ENCODE data around the gene IL27RA.

The IL27RA gene

DNA sequence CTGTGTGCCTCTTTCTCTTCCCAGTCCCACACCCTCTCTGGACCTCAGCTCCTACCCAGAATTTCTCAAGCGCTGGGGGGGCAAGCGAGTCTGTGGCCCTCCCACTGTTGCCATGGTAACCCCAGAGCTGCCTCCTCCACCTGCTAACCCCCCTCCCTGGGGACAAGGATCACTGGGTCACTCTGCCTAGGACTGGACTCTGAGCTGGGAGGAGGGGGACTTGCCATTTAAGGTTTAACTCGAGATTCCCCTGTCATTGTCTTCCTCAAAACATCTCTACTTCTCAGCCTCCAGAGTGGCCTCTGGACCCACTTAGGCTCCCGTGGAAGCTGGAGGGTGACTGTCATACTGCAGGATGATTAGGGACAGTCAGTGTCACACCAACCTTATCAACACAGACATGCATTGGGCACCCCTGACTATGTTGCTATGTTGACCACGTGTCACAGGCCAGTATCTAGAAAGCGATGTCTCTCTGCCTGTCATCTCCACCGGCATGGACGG lies 28.1 kb downstream of the IL27RA start:
- DNase-seq: no peak

DNA sequence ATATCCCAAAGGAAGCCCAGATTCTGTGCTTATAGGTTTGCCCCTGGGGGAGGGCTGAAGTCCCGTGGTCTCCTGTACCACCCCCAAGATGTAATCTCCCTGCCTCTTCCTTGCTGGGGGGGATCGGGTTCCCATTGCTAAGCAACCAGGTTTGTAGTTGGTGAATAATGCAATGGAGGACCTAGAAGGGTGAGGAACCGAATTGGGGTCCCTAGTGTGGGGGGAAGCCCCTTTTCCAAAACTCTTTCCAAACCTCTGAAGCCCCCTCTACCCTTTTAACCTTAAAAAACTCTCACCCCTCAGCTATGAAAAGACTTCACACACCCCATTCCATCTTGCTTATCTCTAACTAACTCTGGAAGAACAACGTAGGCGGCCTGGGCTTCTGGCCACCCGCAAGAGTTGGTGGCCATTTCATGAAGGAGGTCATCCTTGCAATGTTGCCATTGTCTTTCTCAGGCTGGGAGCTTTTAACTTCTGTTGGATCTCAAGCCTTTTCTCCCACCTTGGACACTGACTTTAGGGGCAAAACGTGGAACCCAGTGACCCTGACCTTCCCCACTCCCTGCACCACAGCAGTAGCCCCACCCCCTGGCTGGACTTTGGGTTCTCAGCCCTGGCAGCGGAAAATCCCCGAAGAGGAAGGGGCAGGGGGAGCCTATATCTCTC lies 29.7 kb downstream of the IL27RA start:
- no peak for DNase-seq

DNA sequence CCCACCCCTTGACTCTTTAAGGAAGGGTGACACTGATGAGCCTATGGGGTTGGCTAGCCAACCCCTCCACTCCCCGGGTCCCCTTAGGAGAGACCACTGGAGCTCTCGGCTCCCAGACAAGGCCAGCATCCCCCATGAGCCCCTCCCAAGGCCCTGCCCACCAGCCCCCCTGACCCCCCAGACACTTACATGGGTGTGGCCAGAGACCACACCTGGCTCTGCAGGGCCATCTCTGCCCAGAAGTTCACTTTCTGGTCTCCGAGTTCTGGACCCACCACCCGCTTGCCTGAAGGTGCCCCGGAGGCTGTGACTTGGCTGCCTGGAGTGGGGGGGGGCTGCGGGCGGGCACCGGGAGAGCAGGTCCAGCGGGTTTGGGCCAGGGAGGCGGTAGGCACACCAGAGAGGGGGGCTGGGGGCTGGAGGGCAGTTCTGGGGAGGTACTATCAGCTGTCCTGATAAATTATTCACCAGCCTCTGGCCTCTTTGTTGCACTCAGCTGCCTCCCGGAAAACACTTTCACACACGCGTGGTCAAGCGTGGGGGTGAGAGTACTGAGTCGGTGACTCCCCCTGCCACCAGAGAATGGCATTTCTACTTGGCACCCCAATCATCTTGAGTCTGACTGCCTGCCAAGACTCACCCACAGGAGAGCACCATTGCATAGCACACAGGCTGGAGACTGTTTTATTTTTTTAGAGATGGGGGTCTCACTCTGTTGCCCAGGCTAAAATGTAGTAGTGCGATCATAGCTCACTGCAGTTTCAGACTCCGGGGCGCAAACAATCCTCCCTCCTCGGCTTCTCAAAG lies 30.4 kb downstream of the IL27RA start, which contains the start of gene PALM3:
TSS of gene PALM3 (minus strand) at position 326 of the 807 bp plus-strand sequence. CDS start at position 230, 96 bp downstream.
- no peak for DNase-seq

DNA sequence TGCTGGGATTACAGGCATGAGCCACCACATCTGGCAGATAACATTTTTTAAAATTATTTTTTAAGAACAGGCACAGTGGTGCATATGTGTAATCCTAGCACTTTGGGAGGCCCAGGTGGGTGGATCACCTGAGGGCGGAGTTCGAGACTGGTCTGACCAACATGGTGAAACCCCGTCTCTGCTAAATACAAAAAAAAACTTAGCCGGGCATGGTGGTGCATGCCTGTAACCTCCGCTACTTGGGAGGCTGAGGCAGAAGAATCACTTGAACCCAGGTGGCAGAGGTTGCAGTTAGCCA lies 30.9 kb downstream of the IL27RA start:
- DNase-seq: no peak

DNA sequence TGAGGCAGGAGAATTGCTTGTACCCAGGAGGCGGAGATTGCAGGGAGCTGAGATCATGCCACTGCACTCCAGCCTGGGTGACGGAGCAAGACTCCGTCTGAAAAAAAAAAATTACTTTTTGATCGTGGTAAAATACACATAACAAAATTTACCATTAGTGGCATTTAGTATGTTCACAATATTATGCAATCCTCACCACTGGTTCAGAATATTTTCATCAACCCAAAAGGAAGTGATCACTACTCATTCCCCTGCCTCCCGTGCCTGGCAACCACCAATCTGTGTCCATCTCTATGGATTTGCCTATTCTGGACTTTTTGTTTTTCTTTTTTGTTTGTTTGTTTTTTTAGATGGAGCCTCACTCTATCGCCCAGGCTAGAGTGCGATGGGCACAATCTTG lies 31.5 kb downstream of the IL27RA start:
- DNase-seq: no peak

DNA sequence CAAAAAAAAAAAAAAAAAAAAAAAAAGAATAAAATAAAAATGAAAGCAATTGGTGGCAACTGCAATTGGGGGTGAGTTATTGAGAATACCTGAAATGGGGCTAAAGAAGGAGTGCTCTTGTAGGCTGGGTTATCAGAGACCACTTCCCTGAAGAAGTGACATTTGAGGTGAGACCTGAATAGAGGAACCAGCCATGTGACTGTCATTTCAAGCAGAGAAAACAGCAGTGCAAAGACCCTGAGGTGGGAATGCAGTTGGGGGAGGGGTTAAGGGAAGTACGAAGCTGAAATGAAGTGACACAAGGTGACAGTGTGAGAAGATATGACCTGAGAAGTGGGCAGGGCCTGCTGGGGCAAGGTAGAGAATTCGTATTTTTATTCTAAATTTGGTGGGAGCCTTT lies 34.6 kb downstream of the IL27RA start:
- DNase-seq: no peak

DNA sequence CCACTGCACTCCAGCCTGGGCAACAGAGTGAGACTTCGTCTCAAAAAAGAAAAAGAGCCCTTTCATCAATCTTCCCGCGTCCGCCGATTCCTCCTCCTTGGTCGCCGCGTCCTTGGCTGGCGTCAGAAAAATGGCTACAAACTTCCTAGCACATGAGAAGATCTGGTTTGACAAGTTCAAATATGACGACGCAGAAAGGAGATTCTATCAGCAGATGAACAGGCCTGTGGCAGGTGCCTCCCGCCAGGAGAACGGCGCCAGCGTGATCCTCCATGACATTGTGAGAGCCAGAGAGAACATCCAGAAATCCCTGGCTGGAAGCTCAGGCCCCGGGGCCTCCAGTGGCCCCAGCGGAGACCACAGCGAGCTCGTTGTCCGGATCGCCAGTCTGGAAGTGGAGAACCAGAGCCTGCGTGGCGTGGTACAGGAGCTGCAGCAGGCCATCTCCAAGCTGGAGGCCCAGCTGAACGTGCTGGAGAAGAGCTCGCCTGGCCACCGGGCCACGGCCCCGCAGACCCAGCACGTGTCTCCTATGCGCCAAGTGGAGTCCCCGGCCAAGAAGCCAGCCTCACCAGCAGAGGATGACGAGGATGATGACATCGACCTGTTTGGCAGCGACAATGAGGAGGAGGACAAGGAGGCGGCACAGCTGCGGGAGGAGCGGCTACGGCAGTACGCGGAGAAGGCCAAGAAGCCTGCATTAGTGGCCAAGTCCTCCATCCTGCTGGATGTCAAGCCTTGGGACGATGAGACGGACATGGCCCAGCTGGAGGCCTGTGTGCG lies 38.9 kb downstream of the IL27RA start:
- DNase-seq: no peak

DNA sequence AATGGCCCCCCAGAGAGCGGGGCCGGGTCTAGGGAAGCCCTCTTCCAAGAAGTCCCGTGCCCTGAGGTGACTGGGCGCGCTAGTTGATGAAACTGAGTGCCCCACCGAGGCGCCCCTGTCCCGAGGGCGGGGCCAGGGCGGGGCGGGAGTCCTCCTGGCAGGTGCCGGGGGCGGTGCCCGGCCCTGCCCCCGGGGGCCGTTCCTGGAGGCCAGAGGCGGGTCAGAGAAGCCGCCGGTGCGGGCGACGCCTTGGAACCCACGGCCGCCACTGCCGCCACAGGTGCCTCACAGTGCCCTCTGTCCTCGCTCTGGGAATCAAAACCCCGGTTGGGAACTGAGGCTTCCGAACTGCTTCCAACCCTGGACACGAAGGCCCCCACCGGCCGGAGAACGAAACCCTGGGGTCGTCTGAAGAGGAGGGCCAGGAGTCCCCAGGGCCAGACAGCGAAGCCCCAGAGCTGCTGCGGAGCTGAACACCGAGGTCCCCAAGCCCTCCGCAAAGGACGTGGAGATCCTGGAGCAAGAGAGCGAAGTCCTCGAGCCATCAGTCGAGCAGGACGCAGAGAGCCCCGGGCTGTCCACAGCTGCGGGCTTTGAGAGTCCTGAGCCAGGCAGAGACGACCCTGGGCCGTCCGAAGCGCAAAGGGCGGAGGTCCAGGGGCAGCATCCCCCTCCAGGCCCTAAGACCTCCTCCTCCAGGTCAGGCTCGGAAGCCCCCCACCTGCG lies 41.1 kb downstream of the IL27RA start, which contains the start of gene MISP3:
TSS of gene MISP3 (plus strand) at position 252 of the 726 bp plus-strand sequence. CDS start 524 bp downstream, outside the sequence.
- no peak for DNase-seq

DNA sequence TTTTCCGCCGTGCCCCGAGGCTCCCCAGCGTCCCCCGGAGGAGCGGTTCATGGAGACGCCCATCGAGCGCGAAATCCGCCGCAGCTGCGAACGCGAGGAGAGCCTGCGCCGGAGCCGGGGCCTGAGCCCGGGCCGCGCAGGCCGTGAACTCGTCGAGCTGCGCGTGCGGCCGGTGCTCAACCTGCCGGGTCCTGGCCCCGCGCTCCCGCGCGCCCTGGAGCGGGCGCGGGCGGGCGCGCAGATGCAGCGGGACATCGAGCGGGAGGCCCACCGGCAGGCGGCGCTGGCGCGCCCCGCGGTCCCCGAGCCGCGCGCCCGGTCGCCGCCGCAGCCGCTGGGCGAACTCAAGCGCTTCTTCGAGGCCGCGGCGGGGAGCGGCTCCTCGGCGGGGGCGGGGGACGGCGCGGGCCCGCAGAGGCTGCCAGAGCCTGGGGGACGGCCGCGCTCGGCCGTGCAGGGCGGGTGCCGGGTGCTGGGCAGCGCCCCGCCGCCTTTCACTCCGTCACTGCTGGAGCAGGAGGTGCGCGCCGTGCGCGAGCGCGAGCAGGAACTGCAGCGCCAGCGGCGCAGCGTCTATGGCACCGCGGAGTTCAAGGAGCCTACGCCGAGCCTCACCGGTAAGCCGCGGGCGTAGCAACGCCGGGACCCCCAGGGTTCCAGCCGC lies 41.8 kb downstream of the IL27RA start:
- DNase-seq: peak; percentile 74

DNA sequence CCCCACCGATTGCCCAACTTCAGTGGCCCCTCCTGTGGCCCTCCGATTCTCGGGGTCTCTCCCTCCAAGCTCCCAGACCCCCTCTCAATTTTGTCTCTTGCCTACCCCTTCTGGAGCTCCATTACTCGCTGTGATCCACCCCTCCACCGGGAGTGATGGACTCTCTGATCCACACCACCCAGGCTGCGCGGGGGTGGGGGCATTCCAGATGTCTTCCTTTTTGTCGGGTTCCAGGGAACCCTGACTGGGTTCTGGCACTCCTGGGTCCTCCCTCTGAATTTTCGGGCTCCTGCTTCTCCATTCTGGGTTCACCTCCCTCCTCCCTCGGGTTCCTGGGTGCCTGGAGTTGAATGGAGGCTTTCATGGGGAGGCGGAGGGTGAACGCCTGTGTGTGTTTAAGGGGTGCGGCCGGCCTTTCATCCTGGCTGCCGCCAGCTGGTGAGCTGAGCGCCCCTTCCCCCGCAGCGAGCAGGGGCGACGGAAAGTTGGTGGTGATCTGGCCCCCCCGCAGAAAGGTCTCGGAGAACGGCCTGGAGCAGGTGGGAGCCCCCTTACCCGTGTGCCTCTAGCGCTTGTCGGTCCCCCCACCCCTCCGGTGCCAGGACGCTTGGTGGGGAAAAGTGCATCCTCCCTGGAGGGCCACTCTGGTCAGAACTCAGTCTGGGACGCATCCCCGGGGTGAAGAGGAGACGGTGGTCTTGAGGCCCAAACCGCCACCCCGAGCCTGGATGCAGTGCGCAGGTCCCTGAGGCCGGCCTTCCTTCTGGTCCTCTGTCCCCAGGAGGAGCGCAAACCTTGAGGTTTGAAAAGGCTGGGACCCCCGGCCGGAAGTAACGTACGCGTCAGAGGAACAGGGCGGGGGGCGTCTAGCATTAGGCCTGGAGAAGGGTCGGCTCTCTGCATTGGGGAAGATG lies 42.6 kb downstream of the IL27RA start:
- no peak for DNase-seq

DNA sequence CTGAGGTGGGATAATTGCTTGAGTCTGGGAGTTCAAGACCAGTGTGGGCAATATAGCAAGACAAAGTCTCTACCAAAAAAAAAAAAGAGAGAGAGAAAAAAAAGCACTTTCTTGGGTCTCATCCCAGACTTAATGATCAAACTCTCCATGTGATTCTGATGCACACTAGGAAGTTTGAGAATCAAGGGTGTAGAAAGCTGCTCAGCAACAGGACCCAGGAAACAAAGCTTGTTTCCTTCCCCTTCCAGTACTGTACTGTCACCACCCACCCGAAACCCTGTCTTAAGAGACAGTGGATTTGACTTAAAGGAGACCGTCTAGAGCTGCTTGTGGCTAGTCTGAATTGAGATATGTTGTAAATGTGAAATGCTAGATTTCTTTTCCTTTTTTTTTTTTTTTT lies 46.8 kb downstream of the IL27RA start:
- no peak for DNase-seq

DNA sequence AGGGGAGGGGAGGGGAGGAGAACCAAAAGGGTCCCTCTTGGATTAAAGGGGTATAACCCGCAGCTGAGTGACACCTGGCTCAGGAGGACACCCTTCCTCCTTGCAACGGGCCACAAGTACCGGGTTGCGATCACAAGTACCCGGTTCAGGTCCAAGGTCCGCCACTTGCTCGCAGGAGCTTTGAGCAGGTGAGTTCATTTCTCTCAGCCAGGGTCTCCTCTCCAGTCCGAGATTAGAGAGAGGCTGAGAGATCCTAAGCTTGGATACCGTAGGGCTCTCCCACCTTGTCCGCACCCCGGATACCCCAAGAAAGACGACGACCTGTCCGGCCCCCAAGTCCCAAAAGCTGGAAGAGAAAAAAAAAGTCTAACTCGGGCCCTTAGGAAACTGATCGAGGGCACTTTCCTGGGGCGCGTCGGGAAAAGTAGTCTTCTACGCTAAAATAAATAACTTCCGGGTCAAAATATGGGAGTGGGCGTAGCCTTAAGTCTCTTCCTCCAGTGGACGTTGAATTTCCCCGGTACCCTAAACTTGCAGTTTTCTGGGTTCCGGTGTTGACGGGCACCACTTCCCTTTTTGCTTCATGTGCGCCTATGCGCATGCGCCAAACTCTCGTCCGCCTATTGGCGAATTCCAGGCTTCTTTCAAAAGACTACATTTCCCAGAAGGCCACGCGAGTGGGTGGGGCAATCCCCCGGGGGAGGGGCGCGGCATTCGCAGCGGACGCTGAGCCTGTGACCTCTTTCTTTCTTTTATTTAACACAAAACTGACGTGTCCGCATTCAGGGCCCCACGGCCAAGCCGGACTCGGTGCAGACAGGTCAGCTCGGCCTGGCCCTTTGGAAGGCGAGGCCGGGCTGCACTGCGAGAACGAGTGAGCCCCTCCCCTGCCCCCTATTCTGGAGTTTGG lies 49.6 kb downstream of the IL27RA start:
- peak; percentile 100 for DNase-seq

DNA sequence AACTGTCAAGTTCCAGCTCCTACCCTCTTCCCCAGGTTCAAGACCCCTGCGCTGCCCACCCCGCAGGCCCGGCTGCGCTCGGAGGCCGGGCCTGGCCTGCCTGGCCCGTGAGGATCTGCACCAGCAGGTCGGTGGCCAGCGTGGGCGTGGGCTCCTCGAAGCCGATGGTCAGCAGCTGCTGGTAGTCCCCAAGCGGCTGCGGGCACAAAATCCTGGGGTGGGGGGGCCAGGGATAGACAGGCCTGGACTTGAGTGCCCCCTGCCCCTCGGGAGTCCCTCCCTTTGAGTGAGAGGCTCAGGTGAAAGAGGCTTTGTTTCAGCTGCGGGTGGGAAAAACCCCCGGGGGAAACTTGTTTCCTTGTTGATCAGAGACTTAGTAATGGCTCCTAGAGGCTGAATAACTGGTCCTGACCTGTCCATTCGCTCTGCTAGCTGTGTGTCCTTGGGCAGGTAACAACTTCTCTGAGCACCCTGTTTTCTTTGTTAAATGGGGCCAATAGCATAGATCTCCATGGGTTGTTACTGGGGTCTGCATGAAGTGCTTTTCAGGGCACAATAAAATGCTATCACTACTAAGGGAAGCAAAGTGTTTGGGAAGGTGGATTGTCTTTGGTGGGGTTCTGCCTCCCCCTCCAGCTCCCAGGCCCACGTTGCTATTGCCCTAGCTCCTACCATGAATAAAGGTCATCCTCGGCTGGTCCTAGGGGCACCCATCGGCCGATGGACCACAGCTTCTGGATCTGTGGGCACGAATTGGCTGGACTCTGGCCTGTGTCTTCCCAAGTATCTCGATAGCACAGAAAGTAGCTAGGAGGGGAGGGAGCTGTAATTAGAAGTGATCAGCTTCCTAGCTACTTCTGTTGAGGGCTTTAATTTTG lies 50.5 kb downstream of the IL27RA start:
- DNase-seq: no peak

DNA sequence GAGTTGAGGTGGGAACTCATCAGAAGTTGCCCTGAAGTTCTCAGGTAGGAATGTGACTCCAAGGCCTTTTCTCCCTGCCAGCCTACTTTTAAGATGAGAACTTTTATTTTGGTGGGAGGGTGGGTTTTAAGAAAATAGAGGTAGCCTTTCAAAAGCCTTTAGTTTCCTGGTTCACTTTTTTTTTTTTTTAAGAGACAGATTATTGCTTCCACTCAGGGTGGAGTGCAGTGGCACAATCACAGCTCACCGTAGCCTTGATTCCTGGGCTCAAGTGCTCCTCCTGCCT lies 51.1 kb downstream of the IL27RA start:
- no peak for DNase-seq

DNA sequence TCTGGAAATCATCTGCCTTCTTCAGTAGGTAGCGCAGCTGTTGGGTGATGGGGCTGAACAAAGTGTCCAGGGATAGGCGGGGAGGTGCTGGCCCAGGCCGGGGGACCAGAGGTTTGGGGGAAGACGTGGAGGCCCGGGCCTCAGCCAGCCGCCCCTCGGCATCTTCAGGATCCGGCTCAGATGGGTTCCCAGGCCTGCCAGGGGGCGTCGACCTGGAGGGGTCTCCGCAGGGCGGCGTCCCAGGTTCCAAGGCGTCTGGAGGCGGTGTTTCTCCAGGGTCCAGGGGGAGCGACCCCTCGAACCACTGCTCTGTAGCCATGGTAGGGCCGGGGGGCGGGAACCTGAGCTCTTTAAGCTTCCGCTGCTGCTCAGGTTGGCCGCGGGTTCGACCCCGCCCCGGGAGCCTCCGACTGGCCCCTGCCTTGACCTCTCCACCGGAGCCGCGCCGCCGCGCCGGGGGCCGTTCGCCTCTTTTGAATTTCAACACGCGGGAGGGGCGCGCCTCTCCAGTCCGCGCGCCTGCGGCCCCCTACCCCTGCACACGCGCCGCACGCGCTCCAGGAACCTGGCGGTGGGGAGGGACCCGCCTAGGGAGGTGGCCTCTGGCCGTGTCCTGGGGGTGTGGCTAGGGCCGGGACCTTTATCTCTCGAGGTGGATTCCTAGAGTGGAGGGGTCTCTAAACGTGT lies 53.9 kb downstream of the IL27RA start, which contains the start of gene C19orf67:
TSS of gene C19orf67 (minus strand) at position 475 of the 687 bp plus-strand sequence. CDS start at position 319, 156 bp downstream.
- DNase-seq: no peak

DNA sequence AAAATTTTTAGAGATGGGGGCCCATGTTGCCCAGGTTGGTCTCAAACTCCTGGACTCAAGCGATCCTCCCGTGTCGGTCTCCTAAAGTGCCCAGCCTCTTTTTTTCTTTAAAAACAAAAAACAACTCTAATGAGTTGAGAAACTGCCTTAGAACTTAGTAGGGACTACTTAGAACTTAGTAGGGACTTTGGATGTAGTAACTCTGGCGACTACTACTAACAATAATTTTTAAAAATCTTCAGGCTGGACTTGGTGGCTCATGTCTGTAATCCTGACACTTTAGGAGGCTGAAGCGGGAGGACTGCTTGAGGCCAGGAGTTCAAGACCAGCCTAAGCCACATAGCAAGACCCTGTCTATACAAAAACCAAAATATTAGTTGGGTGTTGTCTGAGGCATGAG lies 54.5 kb downstream of the IL27RA start:
- DNase-seq: no peak

DNA sequence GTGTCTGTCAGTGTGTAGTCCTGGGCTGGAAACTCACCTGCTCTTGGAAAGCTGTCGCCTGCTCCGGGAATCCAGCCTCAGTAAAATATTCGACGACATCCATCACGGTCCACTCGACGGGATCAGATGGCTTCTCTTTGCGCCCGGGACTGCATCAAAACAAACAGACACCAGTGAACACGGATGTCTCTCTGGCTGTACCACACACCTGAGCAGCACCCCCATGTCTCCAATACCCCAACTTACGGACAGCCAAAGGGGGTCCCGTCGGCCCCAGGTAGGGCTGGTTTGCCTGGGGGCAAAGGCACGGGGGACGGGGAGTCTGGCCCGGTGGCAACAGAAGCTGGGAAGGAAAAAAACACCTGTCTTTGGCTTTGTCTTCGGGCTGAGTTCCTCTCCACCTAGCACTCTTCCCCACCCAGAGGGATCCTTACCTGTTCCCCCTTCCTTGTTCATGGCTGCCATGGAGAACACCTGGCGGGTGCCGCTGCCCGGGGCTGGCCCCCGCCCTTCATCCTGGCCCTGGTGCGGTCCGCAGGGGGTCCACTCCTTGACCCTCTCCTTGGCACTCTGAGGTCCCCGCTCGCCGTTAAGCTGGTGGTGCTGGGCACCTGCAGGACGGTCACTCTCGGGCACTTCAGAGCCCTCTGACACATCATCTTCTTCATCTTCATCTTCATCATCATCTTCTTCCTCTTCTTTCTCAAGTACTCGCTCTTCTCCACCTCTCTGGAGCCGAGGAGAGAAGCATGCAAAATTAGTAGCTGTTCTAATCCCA lies 57.3 kb downstream of the IL27RA start:
- no peak for DNase-seq

DNA sequence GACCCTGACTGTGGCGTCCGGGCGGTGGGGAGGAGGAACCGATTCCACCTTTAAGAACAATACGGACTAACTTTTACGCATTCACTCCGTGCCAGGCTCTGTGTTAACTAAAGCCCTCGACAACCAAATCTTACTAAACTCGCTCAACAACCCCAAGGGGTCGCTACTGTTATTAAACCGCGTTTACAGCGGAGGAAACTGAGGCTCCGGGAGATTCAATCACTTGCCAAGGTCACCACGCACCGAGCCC lies 57.8 kb downstream of the IL27RA start:
- DNase-seq: no peak

Data from fibroblast of skin of scalp (primary cell).